IMR-90 (cell line): ENCODE measurements around the gene VSIG10L2. TPM values are rescaled to one million over a fixed set of nuclear protein-coding genes. Genes with fewer than 3 reads are reported as not detected.

Experiments
- ATAC-seq: fragments of 200-7000 bp; cut with Tn5 transposase; 2 replicates; pipeline ENCODE4 v1.9.1; 2020; ENCODE audit warnings: low read depth, mild to moderate bottlenecking, moderate library complexity
- BruUV-seq: library from RNA; stranded (reverse); fragments of 400-500 nt; replicated peaks from 2 replicates; lab custom pipeline; 2021; lab: Mats Ljungman, UMichigan
- CTCF ChIA-PET: fragments of 300-600 bp; formaldehyde crosslinking; extraction: SDS; loops from one replicate; lab custom pipeline; 2021; ENCODE audit warnings: antibody characterized with exemption; lab: Yijun Ruan, JAX
- POLR2A ChIA-PET: fragments of 300-600 bp; sonication (Branson Sonifier 250); formaldehyde crosslinking; loops from one replicate; lab custom pipeline; 2022; ENCODE audit warnings: antibody characterized with exemption; ENCODE audit not compliant: unreplicated experiment; lab: Charles Lee
- DNase-seq: peaks from one replicate; pipeline ENCODE4 v3.0.0; 2013
- H2AFZ ChIP-seq: replicated peaks from 2 replicates; pipeline ENCODE3; 2013; ENCODE audit warnings: low read length, mild to moderate bottlenecking; ENCODE audit not compliant: poor library complexity
- H2AK5ac ChIP-seq: 2 replicates; pipeline ENCODE4 v1.6.1; 2013; ENCODE audit warnings: low read depth, low read length, inconsistent platforms
- H2AK9ac ChIP-seq: replicated peaks from 2 replicates; pipeline ENCODE3; 2013; ENCODE audit warnings: mild to moderate bottlenecking, low read depth, low read length, moderate library complexity; ENCODE audit not compliant: poor library complexity
- H2BK120ac ChIP-seq: 2 replicates; pipeline ENCODE4 v1.6.1; 2013; ENCODE audit warnings: low read depth, low read length, inconsistent platforms
- H2BK15ac ChIP-seq: 3 replicates; pipeline ENCODE4 v1.6.1; 2013; ENCODE audit warnings: low read depth, low read length, inconsistent platforms
- H2BK20ac ChIP-seq: 2 replicates; pipeline ENCODE4 v1.6.1; 2013; ENCODE audit warnings: low read depth, mild to moderate bottlenecking, inconsistent platforms, low read length, moderate library complexity
- H2BK5ac ChIP-seq: 2 replicates; pipeline ENCODE4 v1.6.1; 2013; ENCODE audit warnings: mild to moderate bottlenecking, low read depth, low read length, inconsistent platforms; ENCODE audit not compliant: poor library complexity, severe bottlenecking
- H3K14ac ChIP-seq: replicated peaks from 2 replicates; pipeline ENCODE4 v1.6.1; 2013; ENCODE audit warnings: low read depth, low read length, inconsistent platforms
- H3K18ac ChIP-seq: 2 replicates; pipeline ENCODE4 v1.6.1; 2013; ENCODE audit warnings: low read depth, low read length, control low read depth
- H3K23ac ChIP-seq: 2 replicates; pipeline ENCODE4 v1.6.1; 2013; ENCODE audit warnings: low read depth, low read length, inconsistent platforms
- H3K27ac ChIP-seq: 2 replicates; pipeline ENCODE4 v1.5.1; 2013; ENCODE audit warnings: mild to moderate bottlenecking, control low read depth, low read length; ENCODE audit not compliant: insufficient read depth
- H3K27me3 ChIP-seq: 2 replicates; pipeline ENCODE4 v1.6.1; 2013; ENCODE audit warnings: low read length; ENCODE audit not compliant: control insufficient read depth, insufficient read depth
- H3K36me3 ChIP-seq: 2 replicates; pipeline ENCODE4 v1.6.1; 2013; ENCODE audit warnings: low read length, mixed read lengths; ENCODE audit not compliant: control insufficient read depth, insufficient read depth
- H3K4ac ChIP-seq: 2 replicates; pipeline ENCODE4 v1.6.1; 2013; ENCODE audit warnings: low read depth, low read length, inconsistent platforms
- H3K4me1 ChIP-seq: 2 replicates; pipeline ENCODE4 v1.6.1; 2013; ENCODE audit warnings: low read length, mixed read lengths; ENCODE audit not compliant: control insufficient read depth, insufficient read depth
- H3K4me2 ChIP-seq: 2 replicates; pipeline ENCODE4 v1.6.1; 2013; ENCODE audit warnings: low read depth, mild to moderate bottlenecking, control low read depth, low read length, moderate library complexity
- H3K4me3 ChIP-seq: 2 replicates; pipeline ENCODE4 v1.5.1; 2013; ENCODE audit warnings: low read depth, mild to moderate bottlenecking, control low read depth, low read length, moderate library complexity; ENCODE audit not compliant: insufficient read depth
- H3K56ac ChIP-seq: 2 replicates; pipeline ENCODE4 v1.6.1; 2013; ENCODE audit warnings: low read length, inconsistent platforms; ENCODE audit not compliant: insufficient read depth; ENCODE audit errors: extremely low read depth
- H3K79me1 ChIP-seq, 2 experiments: 2 replicates each; pipeline ENCODE4 v1.6.1; 2013; ENCODE audit warnings: low read length in 2 of 2, inconsistent platforms in 1 of 2, low read depth in 1 of 2
- H3K9ac ChIP-seq: 2 replicates; pipeline ENCODE4 v1.6.1; 2013; ENCODE audit warnings: low read depth, low read length, control low read depth
- H3K9me1 ChIP-seq: 2 replicates; pipeline ENCODE4 v1.6.1; 2013; ENCODE audit warnings: low read length, inconsistent platforms; ENCODE audit not compliant: insufficient read depth
- H3K9me3 ChIP-seq: 2 replicates; pipeline ENCODE4 v1.6.1; 2013; ENCODE audit warnings: low read length; ENCODE audit not compliant: control insufficient read depth, insufficient read depth
- H4K20me1 ChIP-seq: 2 replicates; pipeline ENCODE4 v1.6.1; 2013; ENCODE audit warnings: low read length, inconsistent platforms; ENCODE audit not compliant: insufficient read depth
- H4K5ac ChIP-seq: 2 replicates; pipeline ENCODE4 v1.6.1; 2013; ENCODE audit warnings: mild to moderate bottlenecking, low read depth, low read length, control low read depth
- H4K8ac ChIP-seq, 2 experiments: 2 replicates each; pipeline ENCODE4 v1.6.1; 2013; ENCODE audit warnings: low read depth in 2 of 2, low read length in 2 of 2, control low read depth in 1 of 2, inconsistent platforms in 1 of 2
- H4K91ac ChIP-seq: 2 replicates; pipeline ENCODE4 v1.6.1; 2013; ENCODE audit warnings: low read depth, low read length, inconsistent platforms; ENCODE audit not compliant: insufficient read depth
- BHLHE40 ChIP-seq: fragments of 150-350 bp; IDR thresholded peaks from 2 replicates; pipeline ENCODE4 v1.6.1; 2016; ENCODE audit warnings: mild to moderate bottlenecking, low read depth, low read length
- SMC3 ChIP-seq: fragments of 150-350 bp; IDR thresholded peaks from 2 replicates; pipeline ENCODE4 v1.6.1; 2016; ENCODE audit warnings: low read depth, mild to moderate bottlenecking, antibody characterized with exemption, low read length, moderate library complexity
- WGBS, 2 experiments: methylation state at CpG; one replicate each; pipeline versions ENCODE4 v1.1.5 to v1.1.7; 2013; ENCODE audit warnings: missing lambda C conversion rate in 2 of 2; ENCODE audit not compliant: insufficient read length in 1 of 2; ENCODE audit errors: extremely low coverage in 2 of 2; 5-methylcytosine and 5-hydroxymethylcytosine counted together
- dilution Hi-C: fragments of 300-500 bp; cut with HindIII; formaldehyde crosslinking; loops from one replicate; pipeline ENCODE4 v1.14.3; 2018; ENCODE audit warnings: low sequenced_read_pairs; ENCODE audit not compliant: unreplicated experiment
- in situ Hi-C: fragments of 300-500 bp; cut with MboI; formaldehyde crosslinking; loops from 3 replicates; pipeline ENCODE4 v1.14.3; 2019; ENCODE audit warnings: low sequenced_read_pairs, inconsistent platforms, mixed read lengths
- intact Hi-C: fragments of 100-400 bp; cut with micrococcal nuclease; formaldehyde crosslinking; loops from 2 replicates; pipeline ENCODE4 v1.10.0; 2022
- polyA plus RNA-seq, 3 experiments: library from polyadenylated mRNA; depleted of rRNA; stranded (reverse); fragments of >200 nt; gene quantifications; 2 replicates each; pipeline ENCODE4 v1.2.3, GENCODE V29; 2012; ENCODE audit warnings: low replicate concordance in 1 of 3
- total RNA-seq: library from RNA; depleted of rRNA; stranded (reverse); fragments of >200 nt; gene quantifications from 2 replicates; pipeline ENCODE4 v1.2.3, GENCODE V29; 2012

The VSIG10L2 gene
- total and polyA plus RNA-seq, 2 of the 4 experiments (the other 2 are of a cell fraction): under 0.01 TPM; not detected in 1

DNA sequence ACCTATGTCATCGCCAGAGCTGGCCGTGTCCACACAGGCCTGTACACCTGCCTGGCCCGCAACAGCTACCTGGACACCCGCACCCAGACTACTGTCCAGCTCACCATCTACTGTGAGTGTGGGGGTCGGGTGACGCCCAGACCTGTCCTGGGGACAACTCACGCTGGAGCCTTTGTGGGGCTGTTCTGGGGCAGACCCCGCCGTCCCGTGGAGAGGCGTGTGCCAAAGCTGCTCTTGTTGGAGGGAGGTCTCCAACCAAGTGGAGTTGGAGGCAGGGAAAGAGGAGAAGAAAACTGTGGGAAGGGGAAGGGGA is 4.3 kb downstream of the VSIG10L2 start:
- Histone ChIP-seq H3K18ac (no peak overlapping the region), H2BK120ac (no peak overlapping the region), H3K4me2 (no peak overlapping the region), H3K4ac (no peak overlapping the region), H3K56ac (no peak overlapping the region), H2AK5ac (no peak overlapping the region), H4K20me1 (no peaks in the 10 kb centered on the region), H3K14ac (no peak overlapping the region), H3K23ac (no peak overlapping the region), H2AFZ (peak overlapping the region; percentile 9), H3K4me3 (no peak overlapping the region), H2BK15ac (no peak overlapping the region), H3K9ac (no peak overlapping the region), H2BK5ac (no peak overlapping the region), H4K8ac (no peak overlapping the region), H2AK9ac (no peak overlapping the region), H3K9me1 (no peaks in the 10 kb centered on the region), H4K91ac (no peak overlapping the region), H3K36me3 (no peaks in the 10 kb centered on the region), H3K27ac (no peak overlapping the region), H3K79me1 (no peaks in the 10 kb centered on the region), H2BK20ac (no peak overlapping the region), H3K27me3 (peaks cover 6% of the 10 kb centered on the region), H4K5ac (no peak overlapping the region), H3K4me1 (no peaks in the 10 kb centered on the region), H3K9me3 (no peaks in the 10 kb centered on the region)
- in situ Hi-C loops (no loop called here), dilution Hi-C loops (no loop called here), intact Hi-C loops (no loop called here)
- WGBS, 2 experiments: 90% methylated on average over 5 of the region's 11 CpGs; no CpG with 5 or more reads in 1 of the 2 experiments
- POLR2A ChIA-PET: no interaction called here
- no peak for DNase-seq
- TF ChIP-seq BHLHE40 (no peak), SMC3 (no peak)
- no TSS peak for BruUV-seq
- ATAC-seq: no peak
- CTCF ChIA-PET: no interaction called here
